NT2/D1 (cell line): Measurements from ENCODE around the gene SLC34A3.
"Not testable (repeated sequence)": the region's sequence is repeated elsewhere in the genome, so short reads cannot be mapped to it uniquely, and the experiment has no call there.

ENCODE experiments used
- DNase-seq: peaks from one replicate; pipeline ENCODE4 v3.0.0-alpha.2; 2011; ENCODE audit warnings: low read depth, low spot score
- H3K27me3 ChIP-seq: 2 replicates; pipeline ENCODE4 v1.6.0; 2011; ENCODE audit warnings: mild to moderate bottlenecking; ENCODE audit not compliant: insufficient read length, insufficient read depth
- H3K36me3 ChIP-seq: 2 replicates; pipeline ENCODE4 v1.6.1; 2011; ENCODE audit warnings: mild to moderate bottlenecking, low read length, mixed read lengths; ENCODE audit not compliant: insufficient read depth, insufficient read length
- H3K4me1 ChIP-seq: 2 replicates; pipeline ENCODE4 v1.5.1; 2011; ENCODE audit not compliant: insufficient read depth, insufficient read length
- H3K4me3 ChIP-seq: 2 replicates; pipeline ENCODE4 v1.5.1; 2011; ENCODE audit warnings: low read depth; ENCODE audit not compliant: insufficient read length
- H3K9ac ChIP-seq: 2 replicates; pipeline ENCODE4 v1.6.0; 2011; ENCODE audit warnings: low read depth; ENCODE audit not compliant: insufficient read length
- H3K9me3 ChIP-seq: 2 replicates; pipeline ENCODE4 v1.5.1; 2011; ENCODE audit warnings: mild to moderate bottlenecking, low read length; ENCODE audit not compliant: insufficient read depth
- SUZ12 ChIP-seq: IDR thresholded peaks from 2 replicates; pipeline ENCODE4 v1.6.1; 2011; ENCODE audit not compliant: insufficient read length, insufficient read depth; ENCODE audit errors: extremely low read depth
- YY1 ChIP-seq: IDR thresholded peaks from 2 replicates; pipeline ENCODE4 v1.6.1; 2011; ENCODE audit not compliant: insufficient read length, insufficient read depth
- ZNF274 ChIP-seq: IDR thresholded peaks from 2 replicates; pipeline ENCODE4 v1.6.1; 2011; ENCODE audit warnings: mild to moderate bottlenecking, low read depth, low read length

Gene SLC34A3

GRCh38 chr9:137234758-137235423, 4.2 kb downstream of the SLC34A3 start:
- TF ChIP-seq YY1 (no peak), SUZ12 (no peak), ZNF274 (no peak)
- peak overlapping the region; percentile 26 for H3K9ac ChIP-seq
- no peaks in the 10 kb centered on the region for H3K9me3 ChIP-seq
- no peaks in the 10 kb centered on the region for H3K27me3 ChIP-seq
- H3K4me3 ChIP-seq = no peak overlapping the region
- no peak for DNase-seq
- H3K4me1 ChIP-seq = peaks cover 50% of the 10 kb centered on the region
- H3K36me3 ChIP-seq = peaks cover 12% of the 10 kb centered on the region

DNA sequence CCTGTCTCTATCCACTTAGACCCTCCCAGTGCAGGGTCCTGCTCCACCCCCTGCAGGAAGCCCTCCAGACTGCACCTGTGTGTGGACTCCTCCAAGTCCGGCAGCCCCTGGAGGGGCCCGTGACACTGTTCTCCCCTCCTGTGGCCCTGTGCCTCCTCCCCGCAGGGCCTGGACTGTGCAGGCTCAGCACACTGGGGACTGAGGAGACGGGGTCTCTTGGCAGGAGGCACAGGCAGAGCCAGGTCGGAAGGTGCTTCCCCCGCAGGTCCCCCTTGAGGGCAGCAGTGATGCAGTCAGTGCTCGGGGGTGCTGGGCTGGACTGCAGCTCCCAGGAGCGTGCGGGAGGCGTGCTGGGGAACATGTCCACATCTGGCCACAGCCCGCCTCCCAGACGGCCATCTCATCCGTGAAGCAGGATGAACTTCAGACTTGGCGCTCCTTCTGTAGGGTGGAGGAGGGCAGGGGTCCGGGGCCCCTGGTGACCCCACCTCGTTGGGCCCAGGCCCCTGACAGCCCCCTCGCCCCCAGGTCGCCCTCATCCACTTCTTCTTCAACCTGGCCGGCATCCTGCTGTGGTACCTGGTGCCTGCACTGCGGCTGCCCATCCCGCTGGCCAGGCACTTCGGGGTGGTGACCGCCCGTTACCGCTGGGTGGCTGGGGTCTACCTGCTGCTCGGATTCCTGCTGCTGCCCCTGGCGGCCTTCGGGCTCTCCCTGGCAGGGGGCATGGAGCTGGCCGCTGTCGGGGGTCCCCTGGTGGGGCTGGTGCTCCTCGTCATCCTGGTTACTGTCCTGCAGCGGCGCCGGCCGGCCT, 4.9 kb downstream of the SLC34A3 start:
- TF ChIP-seq ZNF274 (no peak), YY1 (no peak), SUZ12 (no peak)
- Histone ChIP-seq H3K9ac (peak overlapping the region; percentile 57), H3K9me3 (no peaks in the 10 kb centered on the region), H3K27me3 (no peaks in the 10 kb centered on the region), H3K4me3 (no peak overlapping the region), H3K36me3 (peaks cover 12% of the 10 kb centered on the region), H3K4me1 (peaks cover 44% of the 10 kb centered on the region)
- no peak for DNase-seq

- peaks cover 44% of the 10 kb centered on the region for H3K4me1 ChIP-seq
- H3K9me3 ChIP-seq = no peaks in the 10 kb centered on the region
- H3K27me3 ChIP-seq = no peaks in the 10 kb centered on the region
- H3K9ac ChIP-seq = peak overlapping the region; percentile 62
- DNase-seq = peak; percentile 78
- H3K36me3 ChIP-seq = peaks cover 12% of the 10 kb centered on the region
- TF ChIP-seq SUZ12 (no peak), ZNF274 (no peak), YY1 (no peak)
- H3K4me3 ChIP-seq = no peak overlapping the region
Measured at GRCh38 chr9:137236238-137236935, 5.7 kb downstream of the SLC34A3 start.

GRCh38 chr9:137236936-137237421, 6.3 kb downstream of the SLC34A3 start:
- no peaks in the 10 kb centered on the region for H3K27me3 ChIP-seq
- no peak for DNase-seq
- H3K4me3 ChIP-seq = no peak overlapping the region
- H3K36me3 ChIP-seq = peaks cover 17% of the 10 kb centered on the region
- no peak for TF ChIP-seq SUZ12
- TF ChIP-seq ZNF274 = no peak
- TF ChIP-seq YY1 = no peak
- peaks cover 45% of the 10 kb centered on the region for H3K4me1 ChIP-seq
- no peaks in the 10 kb centered on the region for H3K9me3 ChIP-seq
- H3K9ac ChIP-seq = peak overlapping the region; percentile 62

- Histone ChIP-seq H3K27me3 (no peaks in the 10 kb centered on the region), H3K9ac (peak overlapping the region; percentile 65), H3K9me3 (no peaks in the 10 kb centered on the region), H3K4me3 (no peak overlapping the region), H3K36me3 (peaks cover 28% of the 10 kb centered on the region), H3K4me1 (peaks cover 54% of the 10 kb centered on the region)
- TF ChIP-seq YY1 = no peak
- no peak for TF ChIP-seq ZNF274
- no peak for TF ChIP-seq SUZ12
- no peak for DNase-seq
Measured at GRCh38 chr9:137237759-137238726, 7.3 kb downstream of the SLC34A3 start.

DNA sequence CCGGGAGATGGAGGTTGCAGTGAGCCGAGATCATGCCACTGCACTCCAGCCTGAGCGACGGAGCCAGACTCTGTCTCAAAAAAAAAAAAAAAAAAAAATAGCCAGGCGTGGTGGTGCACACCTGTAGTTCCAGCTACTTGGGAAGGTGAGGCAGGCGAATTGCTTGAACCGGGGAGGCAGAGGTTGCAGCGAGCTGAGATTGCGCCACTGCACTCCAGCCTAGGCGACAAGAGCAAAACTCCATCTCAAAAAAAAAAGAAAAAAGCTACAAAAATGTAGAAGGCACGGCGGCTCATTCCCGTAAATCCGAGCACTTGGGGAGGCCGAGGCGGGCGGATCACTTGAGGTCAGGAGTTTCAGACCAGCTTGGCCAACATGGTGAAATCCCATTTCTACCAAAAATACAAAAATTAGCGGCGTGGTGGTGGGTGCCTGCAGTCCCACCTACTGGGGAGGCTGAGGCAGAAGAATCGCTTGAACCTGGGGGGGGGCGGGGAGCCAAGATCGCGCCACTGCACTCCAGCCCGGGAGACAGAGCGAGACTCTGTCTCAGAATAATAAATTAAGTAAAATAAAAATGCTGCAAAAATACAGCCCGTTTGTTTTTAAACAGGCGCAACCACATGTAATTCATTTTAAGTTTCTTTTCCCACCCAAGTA, 9.0 kb downstream of the SLC34A3 start:
- H3K9me3 ChIP-seq, H3K27me3 ChIP-seq, DNase-seq: not testable (repeated sequence)
- H3K36me3 ChIP-seq = peaks cover 39% of the 10 kb centered on the region
- peak overlapping the region; percentile 91 for H3K4me3 ChIP-seq
- H3K4me1 ChIP-seq = peaks cover 56% of the 10 kb centered on the region
- peak overlapping the region; percentile 97 for H3K9ac ChIP-seq
